ENCODE results near the gene ACOX1.

The ACOX1 gene

DNA sequence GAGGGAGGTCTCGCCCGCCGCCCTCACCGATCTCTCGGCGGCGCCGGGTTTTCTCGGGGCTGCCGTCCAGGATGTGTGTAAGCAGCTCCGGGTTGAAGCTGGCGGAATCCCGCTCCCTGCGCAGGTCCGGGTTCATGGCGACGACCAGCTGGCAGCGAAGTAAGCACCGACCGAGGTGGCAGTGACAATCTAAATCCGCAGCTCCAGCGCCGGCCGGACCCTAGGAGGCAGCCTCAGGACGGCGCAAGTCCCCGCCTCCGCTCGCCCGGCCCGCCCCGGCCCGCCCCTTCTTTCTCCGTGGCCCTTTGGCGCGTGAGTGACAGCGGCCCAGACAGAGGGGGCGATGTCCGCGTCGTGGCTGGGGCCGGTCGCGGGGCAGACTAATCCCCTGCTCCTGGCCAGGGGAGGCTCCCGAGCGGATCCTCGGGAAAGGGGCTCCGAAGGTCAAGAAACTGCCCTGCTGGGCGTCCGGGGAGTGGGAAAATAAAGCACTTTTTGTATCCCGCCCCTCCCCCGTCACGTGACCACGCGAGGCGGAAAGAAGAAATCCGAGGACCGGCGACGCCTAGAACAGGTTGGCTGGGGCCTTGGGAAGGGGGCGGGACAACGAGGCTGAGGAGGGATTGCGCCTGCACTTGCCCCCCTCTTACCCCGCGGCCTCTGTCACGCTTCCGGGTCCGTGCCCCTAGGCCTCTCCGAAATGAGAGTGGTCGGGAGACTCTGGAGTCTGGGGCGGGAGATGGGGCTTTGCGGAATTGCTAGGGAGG is at the start of gene ACOX1, which contains the start of gene TEN1:
Gene ACOX1, minus strand, starts transcription at position 229 of the 767 bp plus-strand sequence. Its CDS starts 93 bp downstream, at position 136.
Gene TEN1, plus strand, starts transcription at position 303 of the 767 bp plus-strand sequence. CDS start 6,953 bp downstream, outside the sequence.
- DNase-seq (ENCODE audit: low read depth, low spot score) = peak; percentile 94

DNA sequence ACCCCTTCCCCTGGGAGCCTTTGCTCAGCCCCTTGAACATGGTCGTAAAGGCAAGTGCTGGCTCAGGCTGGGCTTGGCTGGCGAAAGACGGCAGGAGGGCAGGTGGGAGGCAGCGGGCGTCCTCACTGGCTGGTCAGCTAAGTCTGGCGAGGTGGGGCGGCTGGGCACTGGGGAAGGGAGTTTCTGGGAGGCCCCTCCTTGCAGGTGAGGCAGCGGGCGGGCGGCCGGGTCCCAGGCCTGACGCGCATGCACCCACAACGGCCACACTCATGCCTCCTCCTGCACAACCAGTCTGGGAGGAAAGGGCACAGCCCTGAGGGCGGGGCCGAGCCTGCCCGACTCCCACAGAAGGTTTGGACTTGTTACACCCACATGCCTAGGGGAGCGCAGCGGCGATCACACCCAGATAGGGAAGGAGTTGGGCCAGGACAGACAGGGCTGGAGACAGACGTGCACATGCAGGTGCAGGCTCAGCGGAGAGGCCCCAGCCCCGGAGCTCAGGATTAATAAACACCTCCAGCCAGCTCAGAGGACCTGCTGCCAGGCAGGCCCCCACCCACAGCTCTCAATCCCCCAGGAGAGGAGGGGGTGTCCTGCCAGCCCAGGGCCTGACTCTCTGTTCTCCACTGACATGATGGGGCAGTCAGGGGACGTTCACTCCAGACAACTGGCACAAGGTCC is 48.3 kb upstream of the ACOX1 start, which contains the start of gene EVPL:
Gene EVPL, minus strand, starts transcription at position 148 of the 681 bp plus-strand sequence. Its CDS starts 108 bp downstream, at position 40.
- no peak for DNase-seq (ENCODE audit: low read depth, low spot score)

DNA sequence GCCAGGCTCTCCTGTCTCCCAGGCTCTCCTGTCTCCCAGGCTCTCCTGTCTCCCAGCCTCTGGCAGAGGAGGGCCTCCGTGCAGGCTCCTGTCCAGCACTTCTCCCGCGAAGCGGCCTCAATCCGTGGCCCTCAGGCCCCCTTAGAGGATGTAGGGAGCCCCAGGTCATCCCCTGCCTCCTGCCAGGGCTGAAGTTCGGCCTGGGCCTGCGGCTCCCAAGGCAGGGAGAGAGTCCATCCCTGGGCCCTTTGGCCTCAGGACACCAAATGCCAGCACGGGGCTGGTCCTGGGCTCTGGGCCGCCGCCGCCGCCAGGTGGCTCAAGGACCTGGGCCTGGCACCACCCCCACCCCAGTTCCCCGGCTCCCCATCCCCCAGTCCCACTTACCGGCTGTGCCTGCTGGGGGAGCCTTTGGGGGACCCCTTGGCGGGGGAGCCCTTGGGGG is 47.8 kb upstream of the ACOX1 start:
- no peak for DNase-seq (ENCODE audit: low read depth, low spot score)

DNA sequence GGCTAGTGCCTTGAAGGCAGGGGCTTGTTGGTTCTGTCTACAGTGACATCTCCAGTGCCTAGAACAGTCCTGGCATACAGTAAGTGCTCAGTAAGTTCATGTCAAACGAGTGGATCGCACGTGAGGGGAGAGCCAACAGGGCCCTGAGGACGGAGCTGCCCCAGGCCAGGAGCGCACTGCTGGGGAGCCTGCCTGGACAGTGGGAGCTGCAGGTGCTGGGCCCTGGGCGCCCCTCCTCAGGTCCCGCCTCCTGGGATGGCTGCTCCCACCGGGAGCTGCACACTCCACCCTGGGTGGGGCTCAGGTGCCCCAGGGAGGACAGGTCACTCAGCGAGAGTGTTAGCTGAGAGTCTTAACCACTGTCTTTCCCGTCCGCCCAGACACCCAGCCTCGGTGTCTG is 46.3 kb upstream of the ACOX1 start:
- no peak for DNase-seq (ENCODE audit: low read depth, low spot score)

DNA sequence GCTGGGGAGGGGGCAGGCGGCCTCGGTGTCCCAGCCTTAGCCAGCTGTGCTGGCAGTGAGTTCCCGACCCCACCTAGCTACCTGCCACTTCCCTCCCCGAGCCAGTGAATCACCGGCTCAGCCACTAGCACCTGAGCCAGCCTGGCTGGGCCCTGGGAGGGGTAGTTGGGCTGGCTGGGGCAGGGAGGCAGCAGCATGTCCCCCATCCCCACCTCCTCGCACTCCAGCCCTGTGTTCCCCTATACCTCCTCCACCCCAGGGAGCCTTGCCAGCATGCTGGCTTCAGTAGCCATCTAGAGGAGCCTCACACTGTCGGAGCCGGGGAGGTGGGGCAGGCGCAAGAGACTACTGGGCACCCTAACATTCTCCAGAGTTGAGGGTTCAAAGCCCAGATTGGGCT is 45.4 kb upstream of the ACOX1 start:
- no peak for DNase-seq (ENCODE audit: low read depth, low spot score)

DNA sequence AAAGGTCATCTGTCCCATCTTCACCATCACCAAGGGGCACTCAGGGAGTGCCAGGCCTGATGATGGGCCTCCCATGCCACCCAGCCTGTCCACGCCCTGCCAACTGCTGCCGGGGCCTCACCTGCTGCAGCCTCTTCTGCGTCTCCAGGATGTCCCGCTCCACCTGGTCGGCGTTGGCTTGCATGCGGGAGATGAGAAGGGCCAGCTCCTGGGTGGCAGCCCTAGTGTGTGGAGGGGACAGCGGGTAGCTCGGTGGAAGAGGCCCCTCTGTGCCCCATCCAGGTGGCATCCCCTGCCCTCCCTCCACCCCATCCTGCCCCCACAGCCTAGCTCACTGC is 44.9 kb upstream of the ACOX1 start:
- DNase-seq (ENCODE audit: low read depth, low spot score) = no peak

DNA sequence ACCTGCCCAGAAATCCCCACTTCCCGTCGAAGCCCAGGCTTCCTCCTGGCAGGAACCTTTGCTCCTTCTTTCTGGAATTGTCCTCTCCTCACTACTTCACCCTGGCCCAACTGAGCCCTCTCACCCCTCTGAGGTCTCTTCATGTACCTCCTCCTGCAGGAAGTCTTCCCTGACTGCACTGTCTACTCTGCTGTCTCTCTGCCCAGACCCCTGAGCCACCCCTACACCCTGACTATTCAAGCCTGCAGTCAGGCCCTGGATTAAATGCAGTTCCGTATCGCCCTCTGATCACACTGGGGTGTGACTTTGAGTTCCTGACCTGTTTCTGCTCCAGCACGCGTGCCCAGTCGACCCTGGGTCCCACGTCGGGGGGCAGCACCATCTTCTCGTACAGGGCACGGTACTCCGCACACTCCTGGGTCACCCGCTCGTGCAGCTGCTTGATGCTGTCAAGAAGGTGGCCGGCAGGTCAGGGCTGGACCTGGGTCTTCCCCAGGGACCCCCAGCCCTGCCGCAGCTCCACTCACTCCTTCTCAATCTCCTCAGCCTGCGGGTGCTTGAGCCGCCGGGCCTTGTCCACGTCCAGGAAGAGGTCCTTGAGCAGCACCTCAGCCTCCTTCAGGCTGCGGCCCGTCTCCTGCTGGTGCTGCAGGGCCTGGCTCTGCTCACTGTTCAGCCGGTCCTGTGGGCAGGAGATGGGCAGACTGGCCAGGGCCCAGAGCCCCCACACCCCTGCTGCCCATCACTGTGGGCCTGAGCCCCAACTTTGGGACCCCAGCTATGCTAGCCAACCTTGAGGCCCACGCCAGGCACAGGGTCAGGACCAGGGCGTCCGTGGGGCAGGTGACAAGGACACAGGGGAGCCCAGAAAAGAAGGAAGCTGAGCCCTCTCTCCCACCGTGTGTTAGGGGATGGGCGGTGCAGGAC is 44.3 kb upstream of the ACOX1 start:
- no peak for DNase-seq (ENCODE audit: low read depth, low spot score)

DNA sequence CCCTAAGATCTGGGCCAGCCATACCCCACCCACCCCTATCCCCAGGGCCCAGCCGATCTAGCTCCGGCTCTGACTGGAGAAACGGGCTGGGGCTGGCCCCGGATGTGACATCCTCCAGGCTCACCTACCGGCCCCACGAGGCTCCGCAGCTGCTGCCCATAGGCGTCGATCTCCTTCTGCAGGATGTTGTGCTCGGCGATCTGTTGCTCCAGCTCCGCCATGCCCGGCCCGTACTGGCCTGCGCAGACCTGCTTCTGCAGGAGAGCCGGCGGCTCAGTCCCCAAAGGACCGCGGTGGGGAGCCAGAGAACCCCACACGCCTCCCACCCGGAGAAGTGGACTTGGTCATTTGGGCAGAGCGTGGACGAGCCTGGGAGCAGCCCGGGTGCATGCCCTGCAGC is 43.3 kb upstream of the ACOX1 start:
- no peak for DNase-seq (ENCODE audit: low read depth, low spot score)

DNA sequence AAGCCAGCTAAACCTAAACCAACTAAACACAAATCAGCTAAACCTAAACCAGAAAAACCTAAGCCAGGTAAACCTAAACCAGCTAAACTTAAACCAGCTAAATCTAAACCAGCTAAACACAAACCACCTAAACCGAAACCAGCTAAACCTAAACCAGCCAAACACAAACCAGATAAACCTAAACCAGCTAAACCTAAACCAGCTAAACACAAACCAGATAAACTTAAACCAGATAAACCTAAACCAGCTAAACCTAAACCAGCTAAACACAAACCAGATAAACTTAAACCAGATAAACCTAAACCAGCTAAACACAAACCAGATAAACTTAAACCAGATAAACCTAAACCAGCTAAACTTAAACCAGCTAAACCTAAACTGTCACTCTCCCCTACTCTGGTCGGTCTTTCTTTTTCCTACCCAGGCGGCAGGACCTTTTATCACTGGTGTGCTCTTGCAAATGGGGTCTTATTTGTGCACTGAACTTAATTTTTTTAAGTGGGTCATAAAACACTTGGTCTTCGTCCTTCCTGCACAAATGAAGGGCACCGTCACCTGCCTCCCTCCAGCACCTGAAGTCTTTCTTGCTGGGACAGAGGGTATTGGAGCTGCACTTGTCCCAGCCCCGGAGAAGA is 41.0 kb upstream of the ACOX1 start:
- no peak for DNase-seq (ENCODE audit: low read depth, low spot score)

DNA sequence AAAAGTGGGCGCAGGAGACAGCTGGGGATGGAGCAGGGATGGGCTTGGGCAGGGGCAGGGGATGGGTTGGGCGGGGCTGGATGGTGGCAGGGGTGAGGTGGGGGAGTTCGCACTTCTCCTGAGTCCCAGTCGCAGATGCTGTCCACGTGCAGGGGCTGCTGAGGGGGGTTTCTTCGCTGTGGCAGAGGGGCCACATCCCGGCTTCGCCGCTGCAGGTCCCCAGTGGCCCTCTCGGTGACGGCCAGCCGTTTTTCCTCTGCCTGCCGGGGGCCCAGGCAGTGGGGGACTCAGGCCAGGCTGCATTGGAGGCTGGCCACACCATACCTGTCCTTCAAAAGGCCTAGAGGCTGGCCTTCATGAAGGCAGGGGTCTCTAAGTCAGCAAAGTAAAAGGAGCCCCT is 39.8 kb upstream of the ACOX1 start:
- no peak for DNase-seq (ENCODE audit: low read depth, low spot score)

DNA sequence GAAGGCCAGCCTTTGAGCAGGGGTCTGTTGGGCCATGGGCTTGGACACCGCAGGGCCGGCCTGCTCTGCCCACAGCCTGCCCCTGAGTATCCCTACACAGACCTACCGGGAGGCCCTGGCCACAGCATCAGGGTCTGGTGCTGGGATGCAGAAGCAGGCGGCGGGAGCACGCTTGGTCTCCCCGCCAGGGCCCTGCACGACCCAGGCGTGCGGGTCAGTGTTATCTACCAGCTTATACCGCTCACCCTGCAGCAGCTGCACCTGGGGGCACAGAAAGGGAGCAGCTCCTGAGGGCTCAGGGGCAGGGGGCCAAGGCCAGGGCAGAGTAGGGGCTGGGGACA is 39.3 kb upstream of the ACOX1 start:
- DNase-seq (ENCODE audit: low read depth, low spot score) = no peak

DNA sequence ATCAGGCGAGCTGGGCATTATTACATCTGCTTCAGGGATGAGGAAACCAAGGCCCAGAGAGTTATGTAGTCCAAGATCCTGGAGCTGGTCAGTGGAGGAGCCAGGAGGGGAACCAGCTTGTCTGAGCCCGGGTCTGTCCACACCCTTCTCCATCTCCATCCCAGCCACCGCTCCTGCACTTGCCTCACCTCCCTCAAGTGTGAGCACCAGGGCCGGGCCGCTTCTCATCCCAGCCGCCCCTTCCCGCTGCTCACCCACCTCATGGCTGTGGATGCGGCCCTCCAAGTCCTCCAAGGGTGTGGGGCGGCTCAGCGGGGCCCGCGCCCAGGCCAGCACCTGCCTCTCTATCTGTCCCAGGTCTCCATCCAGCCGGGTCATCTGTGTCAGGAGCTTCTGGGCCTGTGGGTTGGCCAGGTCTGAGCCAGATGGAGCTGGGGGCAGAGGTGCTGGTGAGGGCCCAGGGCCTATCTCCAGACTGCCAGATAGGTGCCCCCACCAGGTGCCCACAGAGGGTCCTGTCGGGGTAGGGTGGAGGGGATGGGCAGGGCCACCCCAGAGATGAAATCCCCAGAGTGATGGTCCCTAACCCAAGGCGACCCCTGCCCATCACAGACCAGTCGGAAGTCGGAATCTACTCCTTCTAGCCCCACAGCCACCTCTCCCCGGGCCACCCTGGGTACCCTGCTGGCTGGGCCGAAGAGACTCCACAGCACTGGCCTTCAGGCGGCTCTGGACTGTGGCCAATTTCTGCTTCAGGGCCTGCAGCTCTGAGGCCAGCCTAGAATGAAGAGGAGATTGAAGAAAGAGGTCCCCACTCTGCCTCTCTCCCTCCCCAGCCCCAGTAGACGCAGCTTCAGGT is 38.7 kb upstream of the ACOX1 start:
- DNase-seq (ENCODE audit: low read depth, low spot score) = no peak

DNA sequence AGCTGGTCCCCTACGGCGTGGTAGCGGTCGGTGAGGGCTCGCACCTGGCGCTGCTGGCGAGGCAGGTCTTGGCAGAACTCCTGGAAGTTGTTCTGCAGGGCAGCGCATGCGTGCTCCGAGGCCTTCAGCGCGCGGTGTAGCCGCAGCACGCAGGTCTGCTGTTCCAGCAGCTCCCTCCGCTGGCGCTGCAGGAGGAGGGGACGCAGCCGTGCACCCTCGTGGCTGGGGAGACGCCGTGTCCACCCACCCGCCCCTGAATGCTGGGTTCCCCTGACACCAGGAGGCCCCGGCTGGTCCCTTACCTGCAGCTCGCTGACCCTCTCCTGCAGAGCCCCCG is 35.9 kb upstream of the ACOX1 start:
- no peak for DNase-seq (ENCODE audit: low read depth, low spot score)

DNA sequence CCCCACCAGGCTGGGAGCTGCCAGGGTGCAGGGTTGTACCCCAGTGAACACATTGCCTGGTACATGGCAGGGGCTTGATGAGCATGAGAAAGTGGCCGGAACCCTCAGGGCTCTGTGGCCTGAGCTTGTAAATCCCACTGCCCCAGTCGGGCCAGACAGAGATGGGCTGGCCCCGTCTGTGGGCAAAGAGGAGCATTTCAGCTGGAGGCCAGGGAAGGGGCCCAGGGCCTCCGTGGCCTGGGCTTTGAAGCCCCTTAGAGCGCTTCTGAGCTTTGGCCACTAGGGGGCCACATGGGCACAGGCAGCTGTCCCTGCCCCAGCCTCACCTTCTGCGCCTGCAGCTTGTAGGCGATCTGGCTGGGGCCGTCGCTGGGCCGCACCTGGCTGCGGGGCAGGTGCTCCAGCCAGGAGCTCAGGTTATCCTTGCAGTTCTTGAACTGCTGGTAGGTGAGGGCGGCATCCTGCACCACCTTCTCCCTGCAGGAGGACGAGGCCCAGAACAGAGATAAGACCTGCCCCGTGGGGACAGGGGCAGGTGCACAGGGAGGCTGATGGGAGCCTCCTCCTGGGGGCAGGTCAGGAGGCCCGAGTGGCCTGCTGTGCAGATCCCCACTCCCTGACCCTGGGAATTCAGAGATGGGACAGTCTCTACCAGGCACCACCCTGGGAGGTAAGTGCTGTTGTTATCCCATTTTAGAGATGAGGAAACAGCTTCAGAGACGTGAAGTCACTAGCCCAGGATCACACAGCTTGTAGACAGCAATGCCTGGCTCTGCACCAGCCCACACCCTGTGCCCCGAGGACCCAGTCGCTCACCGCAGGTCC is 35.3 kb upstream of the ACOX1 start:
- peak; percentile 43 for DNase-seq (ENCODE audit: low read depth, low spot score)

DNA sequence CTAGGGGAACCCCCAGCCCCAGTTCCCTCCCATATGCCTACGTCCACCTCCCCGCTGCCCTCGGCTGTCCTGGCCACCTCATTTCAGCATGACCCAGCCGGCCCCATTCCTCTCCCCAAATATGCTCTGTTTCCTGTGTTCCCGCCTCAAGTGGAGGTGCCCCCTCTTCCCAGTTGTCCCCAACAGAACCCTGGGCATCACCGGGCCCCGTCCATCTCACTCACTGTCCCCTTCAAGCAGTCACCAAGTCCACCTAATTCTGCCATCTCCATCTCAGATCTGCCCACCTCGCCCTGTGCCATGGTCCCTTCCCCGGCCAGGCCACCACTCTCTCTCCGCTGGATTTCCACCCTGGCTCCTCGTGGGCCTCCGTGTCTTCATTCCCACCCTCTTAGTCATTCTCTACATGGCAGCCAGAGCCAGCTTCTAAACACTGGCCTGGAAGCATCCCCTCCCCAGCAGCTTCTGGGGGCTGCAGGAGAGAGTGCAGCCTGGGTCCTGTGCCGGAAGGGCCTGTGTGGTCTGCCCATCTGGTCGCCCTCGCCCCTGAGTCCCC is 34.5 kb upstream of the ACOX1 start:
- no peak for DNase-seq (ENCODE audit: low read depth, low spot score)

DNA sequence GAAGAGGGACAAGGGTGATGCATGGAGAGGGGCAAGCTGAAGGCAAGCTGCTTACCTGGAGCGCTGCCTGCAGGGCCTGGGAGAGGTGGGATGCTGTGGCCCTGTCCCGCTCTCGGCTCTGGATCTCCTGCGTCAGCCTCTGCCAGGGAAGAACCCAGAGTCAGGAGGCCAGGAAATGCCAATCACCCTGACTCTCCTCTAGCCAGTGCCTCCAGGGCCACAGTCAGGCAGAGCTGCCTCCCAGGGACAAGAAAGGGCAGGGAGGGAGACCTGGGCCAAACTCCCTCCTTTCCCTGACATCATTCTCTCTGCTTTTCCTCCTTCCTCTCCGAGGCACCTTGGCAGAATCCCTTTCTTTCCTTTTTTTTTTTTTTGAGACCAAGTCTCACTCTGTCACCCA is 33.0 kb upstream of the ACOX1 start:
- DNase-seq (ENCODE audit: low read depth, low spot score) = no peak

DNA sequence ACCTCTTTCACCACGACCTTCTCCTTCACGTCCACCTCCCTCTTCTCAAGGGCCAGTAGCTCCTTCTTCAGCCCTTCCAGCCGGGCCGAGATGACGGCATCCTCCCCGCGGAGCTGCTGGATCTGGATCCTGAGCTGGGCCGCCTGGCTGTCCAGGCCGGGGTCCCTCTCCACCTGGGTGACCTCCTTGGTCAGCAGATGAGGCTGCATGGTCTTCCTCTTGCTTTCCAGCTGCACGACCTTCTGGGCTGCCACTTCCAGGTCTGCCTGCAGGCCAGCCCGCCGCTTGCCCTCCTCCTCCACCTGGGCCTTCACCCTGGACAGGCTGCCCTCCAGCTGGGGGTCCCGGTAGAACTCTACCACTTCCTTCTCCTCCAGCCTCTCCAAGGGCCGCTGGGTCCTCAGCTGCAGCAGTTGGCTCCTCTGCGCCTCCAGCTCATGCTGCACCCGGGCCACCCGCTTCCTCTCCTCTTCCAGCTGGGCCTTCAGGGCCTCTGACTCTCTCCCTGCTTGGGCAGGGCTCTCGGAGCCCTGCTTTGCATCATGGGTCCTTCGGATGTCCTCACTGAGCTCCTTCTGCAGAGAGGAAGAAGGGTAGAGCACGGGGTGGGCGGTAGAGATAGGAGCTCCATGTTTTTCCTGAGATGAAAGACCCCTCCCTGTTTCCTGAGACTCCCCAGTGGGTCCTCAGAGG is 31.1 kb upstream of the ACOX1 start:
- no peak for DNase-seq (ENCODE audit: low read depth, low spot score)

DNA sequence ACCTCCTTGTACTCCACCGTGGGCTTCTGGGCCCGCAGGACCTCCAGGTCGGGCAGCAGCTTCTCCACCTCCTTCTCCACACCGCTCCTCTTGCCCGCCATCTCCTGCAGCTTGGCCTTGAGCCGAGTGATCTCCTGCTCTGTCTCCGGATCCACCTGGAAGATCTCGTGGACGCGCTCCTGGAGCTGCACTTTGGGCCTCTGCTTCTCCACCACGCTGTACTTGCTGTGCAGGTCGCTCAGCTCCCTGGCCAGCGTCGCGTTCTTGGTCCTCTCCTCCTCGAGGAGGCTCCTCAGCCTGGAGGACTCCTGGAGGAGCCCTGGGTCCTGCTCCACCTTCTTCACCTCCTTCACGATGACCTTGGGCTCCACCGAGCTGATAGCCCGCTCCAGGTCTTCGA is 30.5 kb upstream of the ACOX1 start:
- no peak for DNase-seq (ENCODE audit: low read depth, low spot score)
